ENCODE data around the gene RAB8B.
A peak's percentile ranks its signal among the peaks of the same experiment; 100 is the strongest.

RAB8B gene

GRCh38 chr15:63188926-63189871, at the start of gene RAB8B:
Gene RAB8B, plus strand, starts transcription at chr15:63189606. Its CDS starts 19 bp downstream, at chr15:63189625.
- H3K4me3 ChIP-seq (ENCODE audit: low read depth, low read length) = peak within 1 kb of the TSS; percentile 66
- TF ChIP-seq CTCF (IDR thresholded peaks at IDR 0.05; ENCODE audit: borderline replicate concordance, insufficient read depth, low read depth, low read length) = no peak

- TF ChIP-seq CTCF (IDR thresholded peaks at IDR 0.05; ENCODE audit: borderline replicate concordance, insufficient read depth, low read depth, low read length) = no peak
Observed at GRCh38 chr15:63140936-63141335, 48.5 kb upstream of the RAB8B start.

GRCh38 chr15:63145426-63145825, 44.0 kb upstream of the RAB8B start:
- TF ChIP-seq CTCF (IDR thresholded peaks at IDR 0.05; ENCODE audit: borderline replicate concordance, insufficient read depth, low read depth, low read length) = no peak
- no peak overlapping the region for H3K4me3 ChIP-seq (ENCODE audit: low read depth, low read length)

More at GRCh38 chr15:63140936-63141335, 48.5 kb upstream of the RAB8B start:
- H3K4me3 ChIP-seq (ENCODE audit: low read depth, low read length) = no peak overlapping the region

- no peak for TF ChIP-seq CTCF (IDR thresholded peaks at IDR 0.05; ENCODE audit: borderline replicate concordance, insufficient read depth, low read depth, low read length)
- H3K4me3 ChIP-seq (ENCODE audit: low read depth, low read length) = no peak overlapping the region
Observed at GRCh38 chr15:63146684-63147083, 42.7 kb upstream of the RAB8B start.

GRCh38 chr15:63151665-63152064, 37.7 kb upstream of the RAB8B start:
- TF ChIP-seq CTCF (IDR thresholded peaks at IDR 0.05; ENCODE audit: borderline replicate concordance, insufficient read depth, low read depth, low read length) = no peak
- no peak overlapping the region for H3K4me3 ChIP-seq (ENCODE audit: low read depth, low read length)

- TF ChIP-seq CTCF (IDR thresholded peaks at IDR 0.05; ENCODE audit: borderline replicate concordance, insufficient read depth, low read depth, low read length) = no peak
- H3K4me3 ChIP-seq (ENCODE audit: low read depth, low read length) = no peak overlapping the region
Observed at GRCh38 chr15:63155486-63155885, 33.9 kb upstream of the RAB8B start.
